Stimulated activated naive CD4-positive, alpha-beta T cell treated with Interleukin-2 at 50 U/mL for 16 hours (primary cell): ENCODE results near the gene SFXN5.

Experiments
- DNase-seq: peaks from one replicate; lab custom pipeline; 2025; lab: John Stamatoyannopoulos, UW

Gene SFXN5

DNA sequence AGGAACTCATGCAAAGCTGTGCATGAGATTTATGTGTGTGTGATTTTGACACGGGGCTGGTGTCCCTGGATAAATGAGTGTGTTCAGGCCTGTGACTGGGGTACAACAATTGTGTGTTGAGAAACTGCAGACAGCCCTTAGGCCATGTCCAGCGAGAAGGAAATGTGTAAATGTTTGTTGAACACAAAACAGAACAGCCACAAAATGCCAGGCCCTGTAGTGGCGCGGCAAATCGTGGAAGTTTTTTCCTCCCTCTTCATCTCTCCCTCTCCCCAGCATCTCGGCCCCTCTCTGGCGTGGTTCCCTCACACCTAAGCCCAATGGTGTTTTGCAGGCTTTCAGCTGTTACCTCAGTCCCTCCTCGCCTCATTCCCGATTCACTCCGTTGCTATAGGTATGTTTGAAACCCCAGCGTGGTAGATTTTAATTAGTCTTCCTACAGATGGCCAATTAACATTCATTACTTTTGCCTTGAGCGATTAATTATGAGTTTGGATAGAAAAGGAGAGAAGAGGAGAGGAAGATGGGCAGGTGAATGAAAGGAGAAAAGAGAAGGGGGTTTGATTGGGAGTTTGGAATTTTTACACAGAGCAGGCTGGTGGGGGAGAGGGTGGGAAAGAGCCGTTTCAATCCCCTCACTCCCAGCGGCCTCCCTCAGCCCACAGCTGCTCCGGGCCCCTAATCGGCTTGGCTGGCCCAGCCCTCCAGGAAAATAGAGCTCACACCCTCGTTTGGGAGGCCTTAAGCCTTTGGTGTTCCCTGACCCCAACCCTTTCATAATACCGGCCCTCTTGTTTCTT, 173.5 kb downstream of the SFXN5 start:
- no peak for DNase-seq

GRCh38 chr2:72896446-72896845, 175.1 kb downstream of the SFXN5 start:
- no peak for DNase-seq

GRCh38 chr2:72895759-72896281, 175.7 kb downstream of the SFXN5 start:
- DNase-seq = no peak

- DNase-seq = no peak
Observed at GRCh38 chr2:72895154-72895553, 176.4 kb downstream of the SFXN5 start.

GRCh38 chr2:72894514-72894913, 177.0 kb downstream of the SFXN5 start:
- DNase-seq = no peak

DNA sequence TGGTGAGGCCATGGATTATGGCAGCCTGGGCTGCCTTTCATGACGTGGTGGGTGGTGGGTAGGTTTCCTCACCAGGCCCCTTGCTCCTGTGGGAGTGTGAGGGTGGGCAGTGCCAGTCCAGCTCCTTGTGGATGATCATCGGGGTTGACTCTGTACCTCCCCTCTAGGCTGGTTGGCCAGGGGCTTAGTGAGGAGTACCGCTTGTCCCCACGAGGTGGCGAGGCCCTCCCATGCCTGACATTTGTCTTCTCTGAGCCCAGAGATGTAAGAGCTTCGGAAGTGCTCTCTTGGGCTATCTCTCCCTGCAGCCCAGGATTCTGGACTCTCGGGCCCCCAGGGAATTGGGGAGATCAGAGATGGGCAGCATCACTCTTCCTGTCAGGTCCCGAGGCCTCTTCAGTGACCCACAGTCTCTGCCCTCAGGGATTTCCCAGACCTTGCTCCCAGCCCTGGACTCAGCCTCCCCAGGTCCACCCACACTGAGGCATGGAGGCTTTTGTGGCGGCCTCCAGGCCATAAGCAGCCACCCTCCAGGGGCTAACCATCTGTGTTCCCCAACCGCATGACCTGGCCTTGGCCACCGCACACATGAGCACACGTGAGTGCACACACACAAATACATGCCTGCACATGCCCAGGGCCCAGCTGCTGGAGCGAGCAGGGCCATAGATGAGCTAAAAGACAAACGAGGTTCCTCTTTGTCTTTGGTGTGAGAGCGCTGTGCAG, 177.8 kb downstream of the SFXN5 start:
- DNase-seq = no peak

- peak; percentile 21 for DNase-seq
Observed at GRCh38 chr2:72892506-72893173, 178.9 kb downstream of the SFXN5 start.
